Head of caudate nucleus (tissue), 42 donors: ENCODE results near the gene NUSAP1.
"Not testable (repeated sequence)": the region's sequence is repeated elsewhere in the genome, so short reads cannot be mapped to it uniquely, and the experiment has no call there.

Experiments used
- DNase-seq, 42 donors: peaks; one replicate each; pipeline versions ENCODE4 v3.0.0 to v3.0.0-alpha.2; 2020 to 2021; ENCODE audit warnings: mixed read lengths in 7 of 42
- intact Hi-C: fragments of 100-400 bp; cut with DNase I; formaldehyde crosslinking; loops from one replicate; pipeline ENCODE4 v1.15.0; 2022

The NUSAP1 gene

GRCh38 chr15:41323611-41324010 is 9.1 kb upstream of the NUSAP1 start:
- intact Hi-C loops: no loop called here
- DNase-seq: no peak

GRCh38 chr15:41331281-41331680 is 1.4 kb upstream of the NUSAP1 start:
- intact Hi-C loops: no loop called here
- no peak for DNase-seq

- intact Hi-C loops: no loop called here
- DNase-seq: peak in 17 of 42 donors; percentile 46 to 80 (median 66)
Measured at GRCh38 chr15:41331833-41332193, 868 bp upstream of the NUSAP1 start.

- DNase-seq: no peak
- intact Hi-C loops: no loop called here
Measured at GRCh38 chr15:41333026-41333562, 413 bp downstream of the NUSAP1 start.

GRCh38 chr15:41334293-41335120 is 1.8 kb downstream of the NUSAP1 start:
- no peak for DNase-seq
- intact Hi-C loops: no loop called here

- intact Hi-C loops: no loop called here
- no peak for DNase-seq
Measured at GRCh38 chr15:41336549-41336948, 3.9 kb downstream of the NUSAP1 start.

- DNase-seq: no peak
- intact Hi-C loops: no loop called here
Measured at GRCh38 chr15:41337047-41337446, 4.4 kb downstream of the NUSAP1 start.

GRCh38 chr15:41337631-41338522 is 5.2 kb downstream of the NUSAP1 start:
- intact Hi-C loops: no loop called here
- DNase-seq: no peak

GRCh38 chr15:41340189-41340695 is 7.6 kb downstream of the NUSAP1 start:
- intact Hi-C loops: no loop called here
- DNase-seq: no peak

- intact Hi-C loops: no loop called here
- DNase-seq: no peak
Measured at GRCh38 chr15:41341519-41341918, 8.8 kb downstream of the NUSAP1 start.

GRCh38 chr15:41347236-41347635 is 14.6 kb downstream of the NUSAP1 start:
- intact Hi-C loops: no loop called here
- no peak for DNase-seq

- no peak for DNase-seq
- intact Hi-C loops: no loop called here
Measured at GRCh38 chr15:41350057-41350717, 17.5 kb downstream of the NUSAP1 start.

- no peak for DNase-seq
- intact Hi-C loops: no loop called here
Measured at GRCh38 chr15:41354371-41354770, 21.7 kb downstream of the NUSAP1 start.

- DNase-seq: no peak
- intact Hi-C loops: no loop called here
Measured at GRCh38 chr15:41367418-41367817, 34.7 kb downstream of the NUSAP1 start.

- DNase-seq: no peak
- intact Hi-C loops: no loop called here
Measured at GRCh38 chr15:41377978-41378377, 45.3 kb downstream of the NUSAP1 start.

GRCh38 chr15:41383974-41384749 is 51.5 kb downstream of the NUSAP1 start:
- intact Hi-C loops: not testable (repeated sequence)

GRCh38 chr15:41387646-41388045 is 55.0 kb downstream of the NUSAP1 start:
- intact Hi-C loops: no loop called here
- no peak for DNase-seq

More at GRCh38 chr15:41383974-41384749, 51.5 kb downstream of the NUSAP1 start:
- not testable (repeated sequence) for DNase-seq

GRCh38 chr15:41392659-41393058 is 60.0 kb downstream of the NUSAP1 start:
- intact Hi-C loops: no loop called here
- DNase-seq: no peak

GRCh38 chr15:41394924-41395323 is 62.2 kb downstream of the NUSAP1 start:
- intact Hi-C loops: no loop called here

More at GRCh38 chr15:41394924-41395323, 62.2 kb downstream of the NUSAP1 start:
- DNase-seq: no peak
